ENCODE results near the gene MYO18B. TPM values are rescaled to one million over a fixed set of nuclear protein-coding genes. Genes with fewer than 3 reads are reported as not detected.

MYO18B gene
- total and polyA plus RNA-seq, 2 of the 8 experiments (the other 6 are each of a cell fraction or from before 2014, with no cell fraction given), result 0.62 to 0.78 TPM

- TF ChIP-seq ATF3 (IDR thresholded peaks at IDR 0.05; ENCODE audit: insufficient read depth, low read depth, low read length), result no peak
- TF ChIP-seq HDAC6 (IDR thresholded peaks at IDR 0.05; ENCODE audit: low read depth, low read length), result no peak
Measured at GRCh38 chr22:25969286-25969685, 227.3 kb downstream of the MYO18B start (continued).
